Stomach (tissue), 9 donors: Measurements from ENCODE around the gene PIGR. TPM values are rescaled to one million over a fixed set of nuclear protein-coding genes. Genes with fewer than 3 reads are reported as not detected.

ENCODE experiments used
- DNase-seq, 2 donors: peaks; one replicate each; pipeline versions ENCODE4 v3.0.0 to v3.0.0-alpha.2; 2013 to 2019
- H3K27ac ChIP-seq, 5 donors: fragments of 200-600 bp in 4 of 5; sonication (generic) in 4 of 5; one replicate each; pipeline ENCODE4 v1.5.1; 2013 to 2019; ENCODE audit warnings: mild to moderate bottlenecking in 1 of 5, moderate library complexity in 1 of 5
- H3K27me3 ChIP-seq, 3 donors: fragments of 200-600 bp; sonication (generic); one replicate each; pipeline ENCODE4 v1.5.1; 2017 to 2019; ENCODE audit warnings: mixed run types in 1 of 3
- H3K36me3 ChIP-seq, 4 donors: fragments of 200-600 bp; sonication (generic); 1 replicate in 3 of 4; 2 replicates in 1 of 4; pipeline ENCODE4 v1.5.1; 2016 to 2019
- H3K4me1 ChIP-seq, 4 donors: fragments of 200-600 bp; sonication (generic); one replicate each; pipeline ENCODE4 v1.5.1; 2016 to 2019
- H3K4me3 ChIP-seq, 4 donors: fragments of 200-600 bp; sonication (generic) in 3 of 4; one replicate each; pipeline ENCODE4 v1.5.1; 2016 to 2019; ENCODE audit warnings: mild to moderate bottlenecking in 1 of 4
- H3K9me3 ChIP-seq, 4 donors: fragments of 200-600 bp; sonication (generic); one replicate each; pipeline ENCODE4 v1.5.1; 2016 to 2019
- CTCF ChIP-seq, 7 experiments: fragments of 450-650 bp in 4 of 7; fragments of 200-600 bp in 3 of 7; sonication (generic) in 3 of 7; IDR thresholded peaks; one replicate each; pipeline ENCODE4 v1.5.1; 2016 to 2019; ENCODE audit warnings: antibody characterized with exemption in 7 of 7, control low read depth in 2 of 7, mild to moderate bottlenecking in 1 of 7
- EP300 ChIP-seq: sonication (generic); formaldehyde crosslinking; IDR thresholded peaks from one replicate; pipeline ENCODE4 v1.6.1; 2017; ENCODE audit warnings: antibody characterized with exemption
- POLR2A ChIP-seq, 4 donors: fragments of 450-650 bp; IDR thresholded peaks; one replicate each; pipeline ENCODE4 v1.6.1; 2016; ENCODE audit warnings: antibody characterized with exemption in 4 of 4, control low read depth in 2 of 4, mild to moderate bottlenecking in 1 of 4, moderate library complexity in 1 of 4
- POLR2AphosphoS5 ChIP-seq, 3 donors: sonication (generic); formaldehyde crosslinking; IDR thresholded peaks; one replicate each; pipeline ENCODE4 v1.6.1; 2016; ENCODE audit warnings: antibody characterized with exemption in 3 of 3
- WGBS, 5 donors: extraction: QIAGEN DNeasy Blood & Tissue Kit in 3 of 5; methylation state at CpG; one replicate each; pipeline versions ENCODE4 v1.1.5 to v1.1.7; 2013 to 2018; 5-methylcytosine and 5-hydroxymethylcytosine counted together
- intact Hi-C: fragments of 100-400 bp; cut with DNase I; formaldehyde crosslinking; loops from one replicate; pipeline ENCODE4 v1.15.1; 2023; ENCODE audit warnings: low total_unique reads
- polyA plus RNA-seq, 3 donors: library from polyadenylated mRNA; stranded (reverse); fragments of 200-250 nt; gene quantifications; one replicate each; pipeline ENCODE4 v1.2.3, GENCODE V29; 2013
- total RNA-seq, 5 donors: library from RNA; depleted of rRNA; stranded (reverse); fragments of >200 nt; gene quantifications; one replicate each; pipeline versions ENCODE4 v1.1.0 to v1.2.3, GENCODE V29; 2014 to 2016
- donor health status: healthy with polysubstance abuse.
- donor health status: Bipolar disorder and iron deficiency.
- donor health status: healthy.

The PIGR gene
- total and polyA plus RNA-seq, 8 donors = 6.3 to 3,112 (median 163) TPM

DNA sequence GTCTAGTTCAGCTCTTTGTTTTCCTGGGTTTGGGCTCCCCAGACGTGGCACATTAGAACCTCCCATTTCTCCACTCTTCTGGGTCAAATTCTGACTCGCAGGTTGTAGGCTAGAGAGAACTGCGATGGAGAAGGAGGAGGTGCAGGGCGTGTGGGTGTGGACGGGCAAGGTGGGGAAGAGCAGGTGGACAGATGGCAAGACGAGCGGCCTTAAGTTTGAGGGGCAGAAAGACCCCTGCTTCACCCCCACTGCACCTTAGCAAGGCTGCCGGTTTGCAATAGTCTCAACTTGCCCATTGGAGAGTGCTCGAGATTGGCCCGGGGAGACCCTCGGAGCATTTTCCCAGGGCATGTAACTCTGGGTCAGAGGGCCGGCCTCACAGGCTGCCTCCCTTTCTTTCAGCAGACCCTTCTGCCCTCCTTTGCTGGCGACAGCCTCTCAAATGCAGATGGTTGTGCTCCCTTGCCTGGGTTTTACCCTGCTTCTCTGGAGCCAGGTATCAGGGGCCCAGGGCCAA lies 47.3 kb downstream of the PIGR start:
- H3K27me3 ChIP-seq = peaks cover 0 to 8% (median 0%) of the 10 kb centered on the region in 3 donors
- H3K36me3 ChIP-seq = no peaks in the 10 kb centered on the region
- intact Hi-C loops = no loop called here
- 86 to 88% (median 86%) methylated on average over 11 to 13 of the region's 13 CpGs for WGBS, 5 donors
- H3K9me3 ChIP-seq = no peaks in the 10 kb centered on the region
- no peak for DNase-seq
- no peak overlapping the region for H3K4me3 ChIP-seq
- H3K4me1 ChIP-seq = peaks cover 5 to 17% (median 11%) of the 10 kb centered on the region in 4 donors
- TF ChIP-seq POLR2A (IDR thresholded peaks at IDR 0.05) = no peak
- TF ChIP-seq POLR2AphosphoS5 (IDR thresholded peaks at IDR 0.05) = no peak
- TF ChIP-seq EP300 = no peak
- no peak for TF ChIP-seq CTCF (IDR thresholded peaks at IDR 0.05)
- no peak overlapping the region for H3K27ac ChIP-seq

GRCh38 chr1:206898089-206898914 lies 48.0 kb downstream of the PIGR start:
- Histone ChIP-seq H3K9me3 (no peaks in the 10 kb centered on the region), H3K36me3 (no peaks in the 10 kb centered on the region), H3K27me3 (peaks cover 0 to 8% (median 0%) of the 10 kb centered on the region in 3 donors), H3K27ac (no peak overlapping the region), H3K4me3 (no peak overlapping the region), H3K4me1 (peaks cover 5 to 17% (median 11%) of the 10 kb centered on the region in 4 donors)
- intact Hi-C loops = no loop called here
- no peak for DNase-seq
- TF ChIP-seq CTCF (IDR thresholded peaks at IDR 0.05) = no peak
- no peak for TF ChIP-seq POLR2AphosphoS5 (IDR thresholded peaks at IDR 0.05)
- TF ChIP-seq POLR2A (IDR thresholded peaks at IDR 0.05) = no peak
- TF ChIP-seq EP300 = no peak
- WGBS, 5 donors = 73 to 80% (median 79%) methylated on average over 11 of the region's 11 CpGs

DNA sequence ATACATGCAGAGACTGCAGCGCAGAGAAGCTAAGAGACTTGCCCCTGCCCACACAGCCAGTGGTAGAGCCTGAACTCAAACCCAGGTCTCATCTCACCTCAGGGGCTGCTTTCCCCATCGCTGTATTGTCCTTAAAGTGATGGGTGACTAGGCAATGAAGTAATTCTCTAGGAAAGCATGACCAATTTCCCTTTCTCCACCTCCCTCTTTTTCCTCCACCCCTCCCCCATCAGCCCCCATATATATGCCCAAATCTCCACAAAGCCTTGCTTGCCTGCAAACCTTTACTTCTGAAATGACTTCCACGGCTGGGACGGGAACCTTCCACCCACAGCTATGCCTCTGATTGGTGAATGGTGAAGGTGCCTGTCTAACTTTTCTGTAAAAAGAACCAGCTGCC lies 49.1 kb downstream of the PIGR start, which contains the start of gene IL24:
Gene IL24 (plus strand): TSS at position 269 of the 400 bp plus-strand sequence. CDS start 390 bp downstream, outside the sequence.
- Histone ChIP-seq H3K9me3 (no peaks in the 10 kb centered on the region), H3K36me3 (no peaks in the 10 kb centered on the region), H3K4me1 (peaks cover 5 to 17% (median 11%) of the 10 kb centered on the region in 4 donors), H3K4me3 (no peak within 1 kb of the TSS), H3K27ac (peak within 1 kb of the TSS in 2 of 5 donors; percentile 22 to 24), H3K27me3 (peaks cover 0 to 8% (median 0%) of the 10 kb centered on the region in 3 donors)
- DNase-seq = peak in 1 of 2 donors; percentile 20
- 76 to 89% (median 83%) methylated on average over 4 of the region's 4 CpGs for WGBS, 5 donors
- no peak for TF ChIP-seq POLR2AphosphoS5 (IDR thresholded peaks at IDR 0.05)
- TF ChIP-seq CTCF (IDR thresholded peaks at IDR 0.05) = no peak
- TF ChIP-seq EP300 = no peak
- TF ChIP-seq POLR2A (IDR thresholded peaks at IDR 0.05) = no peak
- intact Hi-C loops = no loop called here

DNA sequence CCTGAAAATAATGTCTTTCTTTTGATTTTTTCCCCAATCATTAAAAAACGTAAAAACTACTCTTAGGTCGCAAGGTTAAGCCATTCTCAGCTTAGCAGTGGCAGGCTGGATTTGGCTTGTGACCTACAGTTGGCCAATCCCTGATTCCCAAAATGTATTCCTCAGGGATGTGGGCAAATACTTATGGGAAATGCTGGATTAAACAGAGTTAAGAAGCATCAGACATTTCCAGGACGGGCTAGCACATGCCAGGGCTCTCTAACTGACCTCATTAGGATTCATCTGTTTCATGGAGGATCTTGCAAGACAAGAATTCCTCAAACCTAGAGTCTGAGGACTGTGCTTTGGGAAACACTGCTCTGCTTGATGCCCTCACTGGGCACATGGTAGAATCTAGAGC lies 50.0 kb downstream of the PIGR start:
- intact Hi-C loops = no loop called here
- no peaks in the 10 kb centered on the region for H3K36me3 ChIP-seq

More for the DNA sequence above, 50.0 kb downstream of the PIGR start:
- Histone ChIP-seq H3K9me3 (no peaks in the 10 kb centered on the region), H3K4me3 (no peak overlapping the region), H3K4me1 (peaks cover 5 to 17% (median 11%) of the 10 kb centered on the region in 4 donors), H3K27me3 (peaks cover 0 to 16% (median 0%) of the 10 kb centered on the region in 3 donors), H3K27ac (peak overlapping the region in 2 of 5 donors; percentile 22 to 24)
- TF ChIP-seq CTCF (IDR thresholded peaks at IDR 0.05) (no peak), POLR2AphosphoS5 (IDR thresholded peaks at IDR 0.05) (no peak), POLR2A (IDR thresholded peaks at IDR 0.05) (no peak), EP300 (no peak)
- no peak for DNase-seq
- WGBS, 5 donors = 71 to 81% (median 72%) methylated on average over 3 of the region's 3 CpGs
